ENCODE measurements around the gene MACROD1.

Gene MACROD1

GRCh38 chr11:64071849-64072248, 94.1 kb downstream of the MACROD1 start:
- peaks cover 100% of the 10 kb centered on the region for H4K20me1 ChIP-seq
- no peak overlapping the region for H3K27ac ChIP-seq
- peaks cover 15% of the 10 kb centered on the region; the same call in 1 of the 2 replicates for H3K36me3 ChIP-seq
- no peaks in the 10 kb centered on the region for H3K27me3 ChIP-seq
- peaks cover 53% of the 10 kb centered on the region for H3K4me1 ChIP-seq
- H3K9me3 ChIP-seq: no peaks in the 10 kb centered on the region
- no peak overlapping the region for H3K4me3 ChIP-seq
- no peak overlapping the region for H3K9ac ChIP-seq
- TF ChIP-seq Cebpa-rat (IDR thresholded peaks at IDR 0.05): no peak
- no peak overlapping the region for H3K4me2 ChIP-seq

GRCh38 chr11:64070314-64070681, 95.6 kb downstream of the MACROD1 start:
- no peak overlapping the region for H3K27ac ChIP-seq
- no peaks in the 10 kb centered on the region for H3K9me3 ChIP-seq
- H3K36me3 ChIP-seq: peaks cover 4% of the 10 kb centered on the region; the same call in 1 of the 2 replicates
- no peak for TF ChIP-seq Cebpa-rat (IDR thresholded peaks at IDR 0.05)
- peaks cover 99% of the 10 kb centered on the region for H4K20me1 ChIP-seq
- H3K4me1 ChIP-seq: peaks cover 55% of the 10 kb centered on the region
- no peak overlapping the region for H3K4me3 ChIP-seq
- H3K9ac ChIP-seq: no peak overlapping the region
- no peak overlapping the region for H3K4me2 ChIP-seq
- no peaks in the 10 kb centered on the region for H3K27me3 ChIP-seq

- H3K4me2 ChIP-seq: no peak overlapping the region
- no peak for TF ChIP-seq Cebpa-rat (IDR thresholded peaks at IDR 0.05)
- H3K9ac ChIP-seq: no peak overlapping the region
- peaks cover 54% of the 10 kb centered on the region for H3K4me1 ChIP-seq
- no peaks in the 10 kb centered on the region for H3K27me3 ChIP-seq
- H4K20me1 ChIP-seq: peaks cover 99% of the 10 kb centered on the region
- no peak overlapping the region for H3K4me3 ChIP-seq
- H3K27ac ChIP-seq: peak overlapping the region; percentile 38; the same call in 1 of the 2 replicates
- H3K9me3 ChIP-seq: no peaks in the 10 kb centered on the region
- peaks cover 4% of the 10 kb centered on the region; the same call in 1 of the 2 replicates for H3K36me3 ChIP-seq
These were observed 96.3 kb downstream of the MACROD1 start for GRCh38 chr11:64069401-64070313.

- H3K4me3 ChIP-seq: no peak overlapping the region
- H3K9me3 ChIP-seq: no peaks in the 10 kb centered on the region
- no peak overlapping the region for H3K9ac ChIP-seq
- H4K20me1 ChIP-seq: peaks cover 99% of the 10 kb centered on the region
- H3K27ac ChIP-seq: peak overlapping the region; percentile 38; the same call in 1 of the 2 replicates
- TF ChIP-seq Cebpa-rat (IDR thresholded peaks at IDR 0.05): no peak
- H3K4me2 ChIP-seq: no peak overlapping the region
- no peaks in the 10 kb centered on the region for H3K27me3 ChIP-seq
- peaks cover 46% of the 10 kb centered on the region for H3K4me1 ChIP-seq
- H3K36me3 ChIP-seq: peaks cover 9% of the 10 kb centered on the region; the same call in 1 of the 2 replicates
These were observed 97.1 kb downstream of the MACROD1 start for GRCh38 chr11:64068705-64069400.

GRCh38 chr11:64067230-64067993, 98.5 kb downstream of the MACROD1 start:
- Histone ChIP-seq H3K9ac (no peak overlapping the region), H3K27ac (no peak overlapping the region), H3K9me3 (no peaks in the 10 kb centered on the region), H3K4me3 (no peak overlapping the region), H3K4me1 (peaks cover 34% of the 10 kb centered on the region), H3K36me3 (peaks cover 15% of the 10 kb centered on the region; the same call in 1 of the 2 replicates), H4K20me1 (peaks cover 99% of the 10 kb centered on the region), H3K27me3 (no peaks in the 10 kb centered on the region), H3K4me2 (peak overlapping the region; percentile 26)
- no peak for TF ChIP-seq Cebpa-rat (IDR thresholded peaks at IDR 0.05)

- TF ChIP-seq Cebpa-rat (IDR thresholded peaks at IDR 0.05): no peak
- H3K4me3 ChIP-seq: no peak overlapping the region
- no peak overlapping the region for H3K27ac ChIP-seq
- H3K9me3 ChIP-seq: no peaks in the 10 kb centered on the region
- H4K20me1 ChIP-seq: peaks cover 99% of the 10 kb centered on the region
- peaks cover 15% of the 10 kb centered on the region for H3K27me3 ChIP-seq
- H3K4me2 ChIP-seq: no peak overlapping the region
- H3K4me1 ChIP-seq: peaks cover 39% of the 10 kb centered on the region
- H3K9ac ChIP-seq: no peak overlapping the region
- H3K36me3 ChIP-seq: peaks cover 11% of the 10 kb centered on the region; the same call in 1 of the 2 replicates
These were observed 100.2 kb downstream of the MACROD1 start for GRCh38 chr11:64065712-64066111.

GRCh38 chr11:64065141-64065465, 100.8 kb downstream of the MACROD1 start:
- Histone ChIP-seq H3K9ac (no peak overlapping the region), H3K27ac (no peak overlapping the region), H3K36me3 (peaks cover 11% of the 10 kb centered on the region; the same call in 1 of the 2 replicates), H3K4me3 (no peak overlapping the region), H3K9me3 (no peaks in the 10 kb centered on the region), H4K20me1 (peaks cover 99% of the 10 kb centered on the region), H3K27me3 (peaks cover 21% of the 10 kb centered on the region), H3K4me2 (no peak overlapping the region), H3K4me1 (peaks cover 41% of the 10 kb centered on the region)
- no peak for TF ChIP-seq Cebpa-rat (IDR thresholded peaks at IDR 0.05)

- no peak for TF ChIP-seq Cebpa-rat (IDR thresholded peaks at IDR 0.05)
- no peak overlapping the region for H3K4me2 ChIP-seq
- H3K27ac ChIP-seq: no peak overlapping the region
- H3K9ac ChIP-seq: no peak overlapping the region
- H3K9me3 ChIP-seq: no peaks in the 10 kb centered on the region
- H3K4me3 ChIP-seq: no peak overlapping the region
- H3K36me3 ChIP-seq: peaks cover 11% of the 10 kb centered on the region; the same call in 1 of the 2 replicates
- peaks cover 45% of the 10 kb centered on the region for H3K4me1 ChIP-seq
- peaks cover 23% of the 10 kb centered on the region for H3K27me3 ChIP-seq
- H4K20me1 ChIP-seq: peaks cover 99% of the 10 kb centered on the region
These were observed 101.4 kb downstream of the MACROD1 start for GRCh38 chr11:64064374-64065140.

- Histone ChIP-seq H3K4me3 (no peak overlapping the region), H4K20me1 (peaks cover 99% of the 10 kb centered on the region), H3K9ac (no peak overlapping the region), H3K4me1 (peaks cover 41% of the 10 kb centered on the region), H3K4me2 (no peak overlapping the region), H3K9me3 (no peaks in the 10 kb centered on the region), H3K36me3 (peaks cover 11% of the 10 kb centered on the region; the same call in 1 of the 2 replicates), H3K27ac (no peak overlapping the region), H3K27me3 (peaks cover 23% of the 10 kb centered on the region)
- no peak for TF ChIP-seq Cebpa-rat (IDR thresholded peaks at IDR 0.05)
These were observed 102.1 kb downstream of the MACROD1 start for GRCh38 chr11:64063777-64064176.
